ENCODE results near the gene KRTAP10-3.
"Not testable (repeated sequence)": the region's sequence is repeated elsewhere in the genome, so short reads cannot be mapped to it uniquely, and the experiment has no call there.

- TF ChIP-seq CTCF (IDR thresholded peaks at IDR 0.05 in 2 of 3, conservative IDR thresholded peaks at IDR 0.05 in 1 of 3; ENCODE audit: borderline replicate concordance in 1 of 3, insufficient read depth in 1 of 3, low read depth in 2 of 3, low read length in 2 of 3); EZH2 (IDR thresholded peaks at IDR 0.05); SIN3A (IDR thresholded peaks at IDR 0.05; ENCODE audit: low read depth); SRF (IDR thresholded peaks at IDR 0.05; ENCODE audit: low read depth): not testable (repeated sequence)
These were observed 33.2 kb upstream of the KRTAP10-3 start for GRCh38 chr21:44591801-44592130.
